ENCODE measurements around the gene MYLK.

MYLK gene

DNA sequence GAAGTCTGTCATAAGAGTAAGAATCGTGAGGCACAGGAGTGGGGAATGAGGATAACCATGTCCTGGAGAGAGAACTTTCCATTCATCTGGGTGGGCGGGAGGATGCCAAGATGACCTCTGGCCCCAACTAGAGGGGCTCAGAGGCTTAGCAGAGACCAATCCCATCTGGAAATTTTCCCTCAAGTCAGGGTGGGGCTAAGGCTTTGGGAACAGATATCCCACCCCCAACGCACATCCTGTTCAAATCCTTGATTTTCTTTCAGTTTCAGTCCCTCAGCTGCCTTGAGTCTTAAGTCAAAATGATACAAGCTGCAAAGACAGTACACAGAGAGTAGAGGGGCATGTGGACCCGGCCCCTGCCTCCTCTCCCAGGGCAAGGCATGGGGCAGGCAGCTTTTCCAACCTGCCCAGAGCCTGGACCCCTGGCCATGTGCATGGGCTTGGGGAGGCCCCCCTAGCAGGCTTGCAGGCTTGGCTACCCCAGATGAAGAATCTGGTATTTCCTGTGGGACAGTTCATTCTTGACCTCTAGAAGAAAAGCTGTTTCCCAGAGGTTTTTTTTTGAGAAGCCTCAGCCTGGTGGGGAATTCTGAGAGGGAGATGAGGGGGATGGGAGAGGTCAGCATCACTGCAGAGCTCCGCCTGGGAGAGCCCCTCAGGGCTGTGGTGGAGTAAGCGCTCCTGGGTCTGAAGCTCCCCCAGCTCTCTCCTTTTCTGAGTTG, 189.6 kb downstream of the MYLK start:
- no peak for DNase-seq

DNA sequence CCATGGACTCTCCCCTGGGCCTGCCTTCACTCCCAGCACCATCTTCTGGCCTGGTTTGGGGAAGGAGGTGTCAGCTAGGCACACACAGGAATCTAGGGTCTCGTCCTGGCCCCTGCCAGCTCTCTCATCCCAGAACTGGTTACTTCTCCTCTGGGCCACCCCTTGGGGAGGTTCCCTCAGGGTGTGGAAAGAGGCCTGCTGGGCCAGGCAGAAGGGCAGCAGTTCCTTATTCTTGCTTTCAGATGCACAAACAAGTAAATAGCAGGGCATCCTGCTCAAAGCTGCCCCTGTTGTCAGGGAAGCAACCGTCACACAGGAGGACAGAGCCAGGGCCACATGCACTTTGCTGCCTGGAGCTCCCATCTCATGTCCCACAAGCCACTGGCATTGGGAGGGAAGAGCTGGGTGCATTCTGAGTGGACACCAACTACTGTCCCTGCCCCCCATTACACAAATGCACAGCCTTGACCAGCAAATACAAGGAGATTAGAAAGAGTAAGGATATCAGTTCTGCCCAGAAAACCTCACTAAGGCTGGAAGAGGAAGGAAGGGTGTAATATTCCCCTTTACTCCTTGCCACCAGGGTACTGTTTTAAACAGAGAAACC, 190.4 kb downstream of the MYLK start:
- DNase-seq = no peak

DNA sequence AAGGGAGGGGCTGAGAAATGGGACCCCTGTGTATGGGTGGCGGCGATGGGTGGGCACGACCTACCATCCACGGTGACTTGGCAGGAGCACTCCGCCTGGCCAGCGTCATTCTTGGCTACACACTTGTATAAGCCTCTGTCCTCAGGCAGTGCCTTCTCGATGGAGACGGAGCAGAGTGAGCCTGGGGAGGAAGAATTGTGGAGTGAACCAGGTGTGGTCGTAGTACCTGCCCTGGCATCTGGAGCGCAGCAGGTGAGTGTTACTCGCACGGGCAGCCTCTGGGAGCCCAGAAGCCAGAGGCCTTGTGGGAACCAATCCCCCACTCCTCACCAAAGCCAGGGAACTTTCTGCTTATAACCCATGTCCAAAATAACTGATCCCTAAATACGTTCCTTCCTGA, 191.5 kb downstream of the MYLK start:
- DNase-seq = no peak

GRCh38 chr3:123692041-123692440, 192.1 kb downstream of the MYLK start:
- DNase-seq = no peak

GRCh38 chr3:123689831-123690230, 194.3 kb downstream of the MYLK start:
- no peak for DNase-seq

- DNase-seq = no peak
Observed at GRCh38 chr3:123688241-123688747, 195.8 kb downstream of the MYLK start.

DNA sequence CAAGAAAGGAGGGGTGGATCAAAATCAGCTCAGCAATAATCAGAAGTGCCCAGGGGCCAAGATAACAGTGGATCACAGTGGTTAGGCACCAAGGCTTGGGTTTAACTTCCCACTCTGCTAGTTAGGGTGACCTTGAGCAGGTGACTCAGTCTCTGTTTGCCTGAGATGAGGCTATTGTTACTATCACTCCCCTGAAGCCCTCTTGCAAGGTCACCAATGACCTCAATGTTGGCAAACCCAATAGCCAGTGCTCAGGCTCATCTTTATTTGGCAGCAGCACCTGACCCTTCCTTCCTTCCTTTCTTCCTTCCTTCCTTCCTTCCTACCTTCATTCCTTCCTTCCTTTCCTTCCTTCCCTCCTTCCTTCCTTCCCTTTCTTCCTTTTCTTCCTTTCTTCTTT, 196.8 kb downstream of the MYLK start:
- no peak for DNase-seq

DNA sequence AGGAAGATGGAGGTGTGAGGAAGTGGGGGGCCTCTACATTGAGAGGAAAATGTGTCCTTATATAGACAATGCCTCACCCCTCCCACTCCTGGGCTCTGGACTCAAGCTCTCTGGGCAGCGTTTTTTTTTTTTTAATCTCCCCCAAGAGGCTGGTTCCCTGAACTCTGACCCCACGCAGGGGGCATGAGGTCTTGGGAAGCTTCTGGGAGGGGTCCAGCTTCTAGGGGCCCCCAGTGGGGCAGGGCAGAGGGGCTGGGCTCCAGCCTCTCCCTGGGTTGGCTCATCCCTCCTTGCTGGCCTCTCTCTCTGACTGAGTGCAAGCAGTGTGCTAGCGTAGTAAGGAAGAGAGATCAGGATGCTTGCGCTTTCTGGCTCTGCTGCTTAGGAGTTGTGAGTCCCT, 197.9 kb downstream of the MYLK start:
- no peak for DNase-seq

DNA sequence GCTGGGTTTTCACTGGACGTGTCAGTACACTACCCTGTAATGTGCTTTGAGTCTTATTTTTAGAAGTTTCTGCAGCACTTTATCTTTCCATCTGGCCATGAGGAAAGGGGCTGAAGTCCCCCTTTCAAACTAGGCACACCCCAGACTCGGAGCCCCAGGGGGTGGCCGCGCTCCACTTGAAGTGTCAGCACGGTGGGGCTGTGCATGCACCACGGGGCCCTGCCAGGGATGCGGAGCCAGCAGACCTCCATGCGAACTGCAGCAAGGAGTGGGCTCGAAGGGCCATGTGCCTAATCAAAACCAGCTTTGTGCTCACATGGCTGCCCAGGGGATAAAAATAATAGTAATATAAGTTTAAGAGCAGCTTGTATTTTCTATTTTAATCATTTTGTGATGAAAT, 198.4 kb downstream of the MYLK start:
- DNase-seq = no peak

- DNase-seq = no peak
Observed at GRCh38 chr3:123684636-123685035, 199.5 kb downstream of the MYLK start.

DNA sequence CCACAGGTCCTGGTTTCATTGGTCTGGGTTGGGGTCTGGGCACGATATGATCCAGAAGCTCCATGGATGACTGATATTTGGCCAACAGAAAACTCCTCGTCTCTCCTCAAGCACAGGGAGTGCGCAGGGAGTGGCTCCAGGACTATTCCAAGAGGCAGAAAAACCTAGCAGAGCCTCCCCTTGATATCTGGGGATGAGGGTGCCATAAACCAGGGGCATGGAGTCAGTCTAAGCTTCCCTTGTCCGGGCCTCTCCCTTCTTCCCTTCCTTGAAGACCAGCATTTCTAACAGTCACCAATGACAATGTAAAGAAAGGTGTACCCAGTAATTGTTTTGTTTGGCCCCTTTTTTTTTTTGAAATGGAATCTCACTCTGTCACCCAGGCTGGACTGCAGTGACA, 199.9 kb downstream of the MYLK start:
- DNase-seq = no peak

DNA sequence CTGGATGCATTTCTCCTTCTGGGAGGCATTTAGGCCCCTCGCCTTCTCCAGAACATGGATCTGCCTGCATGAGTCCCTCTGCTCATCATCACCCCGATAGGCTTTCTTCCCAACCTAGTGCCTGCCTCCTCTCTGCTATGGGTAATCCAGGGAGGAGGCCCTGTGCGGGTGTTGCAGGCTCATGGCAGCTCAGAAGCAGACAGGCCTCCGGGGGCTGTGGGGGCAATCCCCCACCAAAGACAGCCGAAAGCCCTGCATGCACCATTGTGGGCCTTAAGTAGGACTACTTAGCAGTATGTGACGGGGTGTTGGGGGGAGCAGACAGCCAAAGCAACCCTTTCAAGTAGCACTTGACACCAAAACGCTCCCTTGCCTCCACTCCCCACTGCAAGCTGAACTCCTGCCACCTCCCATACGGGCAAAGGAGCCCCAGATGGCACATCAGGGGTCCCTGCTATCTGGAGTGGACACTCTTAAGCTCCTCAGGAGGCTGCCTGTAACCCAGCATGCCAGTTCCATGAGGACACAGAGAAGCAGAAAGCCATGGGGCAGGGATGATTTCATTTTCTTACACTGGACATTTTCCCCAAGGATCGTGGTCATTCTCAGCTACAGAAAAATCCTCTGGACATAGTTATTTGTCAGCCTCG, 200.5 kb downstream of the MYLK start:
- no peak for DNase-seq

DNA sequence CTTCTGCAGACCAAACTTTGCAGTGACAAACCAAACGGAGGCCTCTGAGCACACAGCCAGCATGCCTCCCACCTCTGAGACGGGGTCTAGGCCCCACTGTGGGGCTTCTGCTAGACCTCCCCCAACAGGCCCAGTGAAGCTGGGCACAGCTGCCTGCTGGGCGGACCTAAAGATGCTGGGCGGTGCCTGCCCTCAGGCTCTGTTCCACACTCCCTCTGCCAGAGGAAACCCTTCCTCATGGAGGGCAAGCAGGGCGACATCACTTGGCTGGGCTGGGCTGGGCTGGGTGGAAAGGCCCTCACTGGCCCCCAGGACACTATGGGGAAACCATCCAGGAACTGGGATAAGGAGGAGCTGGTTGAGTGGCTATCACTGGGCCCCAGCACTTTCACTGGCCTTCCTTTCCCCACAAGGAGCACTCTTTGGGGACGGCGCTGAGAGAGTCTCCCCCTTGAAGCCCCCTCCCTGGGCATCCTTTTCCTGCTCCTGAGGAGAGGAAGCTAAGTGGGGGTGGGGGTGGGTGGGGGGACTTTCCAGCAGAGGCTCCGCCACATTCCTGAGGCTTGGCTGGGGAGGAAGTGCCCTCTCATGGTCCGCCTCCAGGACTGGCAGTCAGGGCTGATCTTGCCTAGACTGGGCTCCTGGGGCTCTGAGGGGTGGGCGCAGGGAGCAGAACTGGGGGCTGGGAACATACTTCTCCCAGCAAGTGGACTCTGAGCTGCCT, 201.2 kb downstream of the MYLK start:
- DNase-seq = no peak

DNA sequence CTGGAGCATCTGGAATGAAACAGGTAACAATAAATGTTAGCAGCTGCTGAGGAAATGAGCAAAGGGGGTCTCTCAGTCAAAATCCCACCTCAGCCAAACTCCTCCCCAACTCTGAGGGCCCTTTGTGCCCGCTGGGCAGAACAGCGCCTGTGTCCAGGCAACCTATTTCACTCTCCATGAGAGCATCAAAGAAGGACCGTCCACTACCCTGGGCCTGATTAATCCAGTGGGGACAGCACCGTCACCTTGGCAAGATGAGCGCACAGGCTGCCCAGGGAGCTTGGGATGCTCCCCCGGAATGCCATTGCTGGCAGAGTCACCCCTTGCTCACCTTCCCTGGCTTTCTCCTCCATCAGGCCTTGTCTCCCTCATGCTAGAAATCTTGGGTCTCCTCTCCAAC, 201.8 kb downstream of the MYLK start:
- no peak for DNase-seq

DNA sequence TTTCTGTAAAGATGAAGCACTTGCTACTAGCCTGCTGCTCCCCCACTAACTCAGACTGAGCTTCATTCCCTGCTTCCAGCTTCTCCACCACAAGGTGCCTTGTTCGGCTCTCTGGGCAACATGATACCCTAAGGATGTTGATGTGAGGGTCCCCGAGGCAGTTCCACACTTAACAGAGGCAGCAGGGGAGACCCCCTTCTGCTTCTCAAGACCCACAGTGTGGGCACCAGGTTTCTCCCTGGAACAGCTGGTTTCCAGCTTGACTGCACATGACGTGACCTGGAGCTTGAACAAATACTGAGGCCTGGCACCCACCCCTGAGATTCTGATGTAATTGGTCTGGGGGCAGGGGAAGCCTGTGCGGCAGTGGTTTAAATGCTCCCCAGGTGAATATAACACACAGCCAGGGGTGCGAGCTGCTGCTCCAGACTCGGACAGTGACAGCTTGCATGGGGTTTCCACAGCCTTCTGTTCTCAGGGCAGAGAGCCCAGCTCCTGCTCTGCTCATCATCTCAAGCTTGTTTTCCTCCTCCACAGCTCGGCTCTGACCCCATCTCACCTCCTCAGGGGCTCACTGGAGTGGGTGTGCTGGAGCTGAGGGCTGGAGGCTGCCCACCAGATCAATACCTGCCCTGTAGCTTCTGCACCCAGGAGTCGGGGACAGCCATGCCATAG, 204.3 kb downstream of the MYLK start:
- DNase-seq = no peak

- no peak for DNase-seq
Observed at GRCh38 chr3:123678108-123678511, 206.0 kb downstream of the MYLK start.

- no peak for DNase-seq
Observed at GRCh38 chr3:123672429-123673146, 211.5 kb downstream of the MYLK start.

GRCh38 chr3:123670743-123671142, 213.4 kb downstream of the MYLK start:
- no peak for DNase-seq

DNA sequence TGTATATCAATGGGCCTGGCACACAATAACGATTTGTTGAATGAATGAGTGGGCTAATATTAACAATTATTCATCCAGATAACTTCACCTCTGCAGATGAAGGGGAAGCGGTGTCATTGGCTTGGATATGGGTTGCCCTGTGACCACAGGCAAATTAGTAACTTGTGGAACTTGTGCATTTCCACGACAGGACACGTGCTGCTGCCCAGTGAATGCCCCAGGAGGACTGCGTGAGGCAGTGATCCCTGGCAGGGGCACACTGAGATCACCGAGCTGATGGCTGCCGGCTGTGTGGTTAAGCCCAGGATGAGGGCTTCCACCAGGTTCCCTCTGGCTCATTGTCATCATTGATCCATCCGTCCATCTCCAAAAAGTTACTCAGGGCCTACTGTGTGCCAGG, 215.2 kb downstream of the MYLK start:
- no peak for DNase-seq

GRCh38 chr3:123667784-123668183, 216.3 kb downstream of the MYLK start:
- no peak for DNase-seq

GRCh38 chr3:123664753-123665152, 219.4 kb downstream of the MYLK start:
- DNase-seq = no peak

- no peak for DNase-seq
Observed at GRCh38 chr3:123663977-123664376, 220.2 kb downstream of the MYLK start.

All from activated naive CD4-positive, alpha-beta T cell treated with Interleukin-2 at 50 U/mL for 16 hours (primary cell).